NCI-H2171 treated with DMSO at 0.1 percent for 48 hours (cell line): ENCODE measurements around the gene ITSN2.
"Not testable (repeated sequence)": the region's sequence is repeated elsewhere in the genome, so short reads cannot be mapped to it uniquely, and the experiment has no call there.

ENCODE experiments used
- DNase-seq: peaks from one replicate; lab custom pipeline; 2025; lab: John Stamatoyannopoulos, UW

ITSN2 gene

GRCh38 chr2:24363301-24363700 lies 3.0 kb upstream of the ITSN2 start:
- no peak for DNase-seq

DNA sequence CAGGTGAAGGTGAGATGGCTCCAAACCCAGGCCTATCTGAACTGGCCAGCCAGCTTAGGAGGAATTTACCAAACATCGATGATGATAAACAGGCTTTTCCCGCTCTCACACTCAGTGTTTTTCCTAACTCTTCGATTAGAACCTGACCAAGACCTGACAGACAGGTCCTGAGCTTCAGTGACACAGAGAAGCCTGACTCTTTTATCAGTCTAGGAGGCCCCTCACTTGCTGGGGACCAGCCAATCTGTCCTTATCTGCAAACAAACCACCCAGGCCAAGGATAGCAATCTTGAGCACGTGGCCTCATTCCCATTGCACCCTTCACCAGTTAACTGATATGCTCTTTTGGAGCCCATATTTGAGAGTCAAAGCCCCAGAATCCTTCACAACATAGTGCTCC lies 1.9 kb upstream of the ITSN2 start:
- no peak for DNase-seq

- DNase-seq = no peak
Observed at GRCh38 chr2:24360963-24361330, 611 bp upstream of the ITSN2 start.

- DNase-seq = peak; percentile 38
Observed at GRCh38 chr2:24359129-24360049, 947 bp downstream of the ITSN2 start.

DNA sequence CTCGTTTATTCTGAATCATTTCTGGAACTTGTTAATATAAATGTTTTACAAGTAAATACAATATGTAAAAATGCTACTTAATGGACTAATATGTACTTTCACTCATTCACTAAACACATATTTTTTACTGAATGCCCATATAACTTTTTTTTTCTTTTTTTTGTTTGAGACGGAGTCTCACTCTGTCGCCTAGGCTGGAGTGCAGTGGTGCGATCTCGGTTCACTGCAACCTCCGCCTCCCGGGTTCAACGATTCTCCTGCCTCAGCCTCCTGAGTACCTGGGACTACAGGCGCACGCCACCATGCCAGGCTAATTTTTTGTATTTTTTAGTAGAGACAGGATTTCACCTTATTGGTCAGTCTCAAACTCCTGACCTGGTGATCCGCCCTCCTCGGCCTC lies 2.6 kb downstream of the ITSN2 start:
- DNase-seq = not testable (repeated sequence)

- not testable (repeated sequence) for DNase-seq
Observed at GRCh38 chr2:24357115-24357514, 3.2 kb downstream of the ITSN2 start.

DNA sequence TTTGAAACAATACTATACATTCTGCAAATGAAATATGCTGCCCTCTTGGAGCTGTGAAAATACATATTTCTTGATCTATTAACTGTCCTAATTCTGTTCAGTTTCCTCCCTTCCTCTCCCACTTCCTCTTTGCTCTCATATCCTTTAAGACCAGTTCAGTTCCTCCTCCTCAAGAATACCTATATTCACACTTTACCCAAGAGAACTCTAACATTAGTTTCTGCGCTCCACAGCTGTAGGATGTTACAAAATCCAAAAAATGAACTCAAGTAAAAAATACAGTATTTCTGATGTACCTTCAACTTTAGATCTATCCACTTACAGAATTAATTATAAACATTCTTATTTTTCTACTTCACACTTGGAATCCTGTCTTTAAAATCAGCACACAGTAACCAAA lies 5.4 kb downstream of the ITSN2 start:
- DNase-seq = no peak

- no peak for DNase-seq
Observed at GRCh38 chr2:24354395-24354794, 5.9 kb downstream of the ITSN2 start.

- DNase-seq = no peak
Observed at GRCh38 chr2:24353973-24354372, 6.4 kb downstream of the ITSN2 start.

- DNase-seq = no peak
Observed at GRCh38 chr2:24353364-24353763, 7.0 kb downstream of the ITSN2 start.

GRCh38 chr2:24352664-24353063 lies 7.7 kb downstream of the ITSN2 start:
- DNase-seq = no peak

DNA sequence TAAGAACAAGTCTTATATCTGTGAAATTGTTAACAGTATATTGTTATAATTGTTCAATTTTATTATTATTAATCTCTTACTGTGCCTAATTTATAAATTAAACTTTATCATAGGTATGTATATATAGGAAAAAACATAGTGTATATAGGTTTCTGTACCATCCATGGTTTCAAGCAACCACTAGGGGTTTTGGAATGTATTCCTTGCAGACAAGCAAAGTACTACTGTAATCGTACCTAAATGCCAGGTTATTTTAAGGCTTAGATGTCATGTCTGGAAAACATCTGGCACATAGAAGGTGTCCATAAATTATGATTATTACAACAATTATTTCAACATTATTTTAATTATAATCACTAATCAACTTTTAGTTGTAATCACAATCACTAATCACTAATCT lies 8.4 kb downstream of the ITSN2 start:
- DNase-seq = no peak

GRCh38 chr2:24351627-24351938 lies 8.8 kb downstream of the ITSN2 start:
- no peak for DNase-seq

DNA sequence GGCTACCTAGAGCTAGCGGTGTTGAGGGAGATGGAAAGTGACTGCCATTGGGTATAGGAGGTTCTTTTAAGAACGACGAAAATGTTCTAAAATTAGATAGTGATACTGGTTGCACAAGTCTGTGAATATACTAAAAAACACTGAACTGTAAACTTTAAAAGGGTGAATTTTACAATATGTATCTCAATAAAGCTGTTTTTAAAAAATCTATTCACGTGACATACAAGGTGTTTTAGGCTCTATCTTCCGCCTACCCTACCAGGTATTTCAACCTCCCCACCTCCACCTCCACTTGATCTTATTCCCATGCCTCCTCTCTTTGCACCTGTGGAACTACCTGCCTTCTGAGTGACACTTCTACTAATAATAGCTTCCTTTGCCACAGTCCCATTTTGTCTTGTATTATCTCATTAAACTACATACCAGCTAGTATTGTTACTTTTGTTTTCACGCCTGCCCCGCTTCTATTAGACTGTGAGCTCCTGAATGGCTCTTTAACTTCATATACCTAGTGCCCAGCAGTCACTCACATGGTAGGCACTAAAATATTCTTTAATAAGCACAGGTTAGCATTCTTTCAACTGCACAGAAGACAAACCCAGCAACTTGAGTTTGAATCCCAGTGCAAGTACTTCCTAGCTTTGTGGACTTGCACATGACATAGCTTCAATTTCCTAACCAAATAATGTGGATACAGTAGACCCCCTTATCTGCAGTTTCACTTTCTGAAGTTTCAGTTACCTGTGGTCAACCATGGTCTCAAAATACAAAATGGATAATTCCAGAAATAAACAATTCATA lies 9.3 kb downstream of the ITSN2 start:
- no peak for DNase-seq

GRCh38 chr2:24349097-24349496 lies 11.2 kb downstream of the ITSN2 start:
- DNase-seq = no peak

DNA sequence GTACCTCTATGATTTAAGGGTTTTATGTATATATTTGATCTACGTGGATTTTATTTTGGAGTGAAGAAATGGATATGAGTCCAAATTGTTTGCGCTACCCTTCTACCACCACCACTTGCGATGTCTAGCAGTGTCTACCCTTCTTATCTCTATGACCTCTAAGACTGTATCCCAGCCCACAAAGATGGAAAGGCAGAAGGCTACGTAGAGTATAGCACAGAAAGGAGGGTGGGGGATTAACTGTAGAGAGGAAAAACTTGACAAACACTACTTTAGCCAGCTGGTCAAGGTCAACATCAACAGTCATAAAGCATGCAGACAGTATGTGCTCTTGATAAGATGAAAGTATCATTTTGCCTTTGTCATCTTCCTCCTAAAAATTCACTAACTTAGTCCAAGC lies 14.4 kb downstream of the ITSN2 start:
- no peak for DNase-seq

GRCh38 chr2:24343225-24343882 lies 17.0 kb downstream of the ITSN2 start:
- no peak for DNase-seq

DNA sequence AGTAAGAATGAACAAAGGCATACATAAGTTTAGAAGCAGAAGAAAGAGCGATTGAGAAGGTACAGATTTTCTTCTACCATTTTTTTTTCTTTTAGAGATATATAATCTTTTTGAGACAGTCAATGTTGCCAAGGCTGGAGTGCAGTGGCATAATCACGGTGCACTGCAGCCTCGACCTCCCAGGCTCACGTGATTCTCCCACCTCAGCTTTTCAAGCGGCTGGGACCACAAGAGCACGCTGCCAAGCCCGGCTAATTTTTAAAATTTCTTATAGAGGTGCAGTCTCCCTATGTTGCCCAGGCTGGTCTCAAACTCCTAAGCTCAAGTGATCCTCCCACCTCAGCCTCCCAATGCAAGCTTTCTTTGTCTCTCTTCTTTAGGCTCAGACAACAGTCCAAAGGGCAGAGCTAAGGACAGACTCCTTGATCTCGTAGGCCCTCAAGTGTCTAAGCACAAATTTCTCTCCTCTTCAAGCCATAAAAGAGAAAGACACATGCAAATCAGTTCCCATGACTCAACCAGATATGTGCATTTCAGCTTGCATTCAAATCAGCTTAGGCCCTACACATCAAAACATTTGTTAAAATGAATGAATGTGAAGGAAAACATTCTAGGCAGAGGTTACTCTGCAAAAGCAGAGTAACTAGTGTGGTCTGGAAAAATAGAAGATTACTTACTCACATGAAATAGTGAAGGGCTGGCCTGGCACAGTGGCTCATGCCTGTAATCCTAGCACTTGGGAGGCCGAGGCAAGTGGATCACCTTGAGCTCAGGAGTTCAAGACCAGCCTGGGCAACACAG lies 18.0 kb downstream of the ITSN2 start:
- no peak for DNase-seq

- DNase-seq = no peak
Observed at GRCh38 chr2:24339856-24340262, 20.5 kb downstream of the ITSN2 start.

- DNase-seq = not testable (repeated sequence)
Observed at GRCh38 chr2:24339098-24339497, 21.2 kb downstream of the ITSN2 start.

- no peak for DNase-seq
Observed at GRCh38 chr2:24337890-24338289, 22.4 kb downstream of the ITSN2 start.

DNA sequence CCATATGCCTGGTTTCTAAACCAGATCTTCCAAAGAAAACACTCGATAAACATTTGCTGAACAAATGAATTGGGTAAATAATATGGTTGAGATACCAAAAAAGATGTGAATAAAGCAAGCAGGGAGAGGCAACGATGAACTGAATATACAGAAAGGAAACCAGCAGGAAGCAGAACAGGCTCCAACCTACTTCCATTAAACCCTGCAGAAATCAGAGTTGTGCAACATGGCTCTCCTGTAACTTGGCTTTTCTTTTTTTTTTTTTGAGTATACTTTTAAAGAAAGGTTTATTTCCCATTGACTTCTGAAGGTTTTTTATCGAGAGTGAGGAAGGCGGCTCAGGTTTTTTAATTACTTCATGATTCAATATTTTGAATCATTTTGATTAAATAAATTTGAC lies 23.5 kb downstream of the ITSN2 start:
- no peak for DNase-seq
